ENCODE data around the gene DNAH2. TPM values are rescaled to one million over a fixed set of nuclear protein-coding genes. Genes with fewer than 3 reads are reported as not detected.

The DNAH2 gene
- total and polyA plus RNA-seq, 7 donors = under 0.01 to 0.36 (median 0.30) TPM; not detected in 3

- DNase-seq = no peak
- Histone ChIP-seq H3K27me3 (peaks cover 0 to 6% (median 0%) of the 10 kb centered on the region in 3 donors), H3K36me3 (no peaks in the 10 kb centered on the region), H3K4me1 (peaks cover 0 to 7% (median 3%) of the 10 kb centered on the region in 4 donors), H3K27ac (no peak overlapping the region), H3K9me3 (no peaks in the 10 kb centered on the region), H3K4me3 (no peak overlapping the region)
- TF ChIP-seq POLR2AphosphoS5 (IDR thresholded peaks at IDR 0.05) (no peak), EP300 (IDR thresholded peaks at IDR 0.05) (no peak), CTCF (IDR thresholded peaks at IDR 0.05) (no peak), POLR2A (IDR thresholded peaks at IDR 0.05) (no peak)
- WGBS, 2 donors = 83 to 84% methylated on average over 10 of the region's 10 CpGs
- intact Hi-C loops (cut with DNase I) = loop anchor here (10.0 kb wide), 2 partner anchors 82 to 242 kb away; no protein-coding TSS in a partner anchor
Observed at GRCh38 chr17:7742729-7743128, 25.2 kb downstream of the DNAH2 start.

GRCh38 chr17:7744416-7744815 lies 26.9 kb downstream of the DNAH2 start:
- no peak for TF ChIP-seq EP300 (IDR thresholded peaks at IDR 0.05)
- no peak for TF ChIP-seq POLR2A (IDR thresholded peaks at IDR 0.05)
- TF ChIP-seq POLR2AphosphoS5 (IDR thresholded peaks at IDR 0.05) = no peak
- no peak for TF ChIP-seq CTCF (IDR thresholded peaks at IDR 0.05)
- intact Hi-C loops (cut with DNase I) = loop anchor here (10.0 kb wide), 2 partner anchors 80 to 240 kb away; no protein-coding TSS in a partner anchor

GRCh38 chr17:7745748-7746470 lies 28.4 kb downstream of the DNAH2 start:
- TF ChIP-seq POLR2AphosphoS5 (IDR thresholded peaks at IDR 0.05) (no peak), EP300 (IDR thresholded peaks at IDR 0.05) (no peak), CTCF (IDR thresholded peaks at IDR 0.05) (no peak), POLR2A (IDR thresholded peaks at IDR 0.05) (no peak)
- peaks cover 0 to 14% (median 7%) of the 10 kb centered on the region in 4 donors for H3K4me1 ChIP-seq
- H3K27me3 ChIP-seq = no peaks in the 10 kb centered on the region
- H3K4me3 ChIP-seq = no peak overlapping the region
- WGBS, 2 donors = 76 to 83% methylated on average over 7 of the region's 7 CpGs
- no peak for DNase-seq
- intact Hi-C loops (cut with DNase I) = loop anchor here (10.0 kb wide), 2 partner anchors 79 to 239 kb away; no protein-coding TSS in a partner anchor
- H3K27ac ChIP-seq = no peak overlapping the region
- no peaks in the 10 kb centered on the region for H3K9me3 ChIP-seq
- no peaks in the 10 kb centered on the region for H3K36me3 ChIP-seq

More at GRCh38 chr17:7744416-7744815, 26.9 kb downstream of the DNAH2 start:
- H3K36me3 ChIP-seq = no peaks in the 10 kb centered on the region
- no peak for DNase-seq
- H3K4me1 ChIP-seq = peaks cover 0 to 14% (median 7%) of the 10 kb centered on the region in 4 donors
- no peak overlapping the region for H3K27ac ChIP-seq
- H3K27me3 ChIP-seq = peaks cover 0 to 6% (median 0%) of the 10 kb centered on the region in 3 donors
- 38 to 62% methylated on average over 8 of the region's 8 CpGs for WGBS, 2 donors
- H3K9me3 ChIP-seq = no peaks in the 10 kb centered on the region
- no peak overlapping the region for H3K4me3 ChIP-seq

- Histone ChIP-seq H3K4me3 (no peak overlapping the region), H3K27me3 (no peaks in the 10 kb centered on the region), H3K9me3 (no peaks in the 10 kb centered on the region), H3K27ac (peak overlapping the region; percentile 15 to 38 (median 24)), H3K36me3 (no peaks in the 10 kb centered on the region), H3K4me1 (peaks cover 0 to 14% (median 7%) of the 10 kb centered on the region in 4 donors)
- DNase-seq = no peak
- 45 to 52% methylated on average over 4 of the region's 4 CpGs for WGBS, 2 donors
- intact Hi-C loops (cut with DNase I) = loop anchor here (10.0 kb wide), 2 partner anchors 77 to 237 kb away; no protein-coding TSS in a partner anchor
- no peak for TF ChIP-seq POLR2AphosphoS5 (IDR thresholded peaks at IDR 0.05)
- TF ChIP-seq CTCF (IDR thresholded peaks at IDR 0.05) = no peak
- no peak for TF ChIP-seq EP300 (IDR thresholded peaks at IDR 0.05)
- TF ChIP-seq POLR2A (IDR thresholded peaks at IDR 0.05) = no peak
Observed at GRCh38 chr17:7747635-7748071, 30.1 kb downstream of the DNAH2 start.

Data from sigmoid colon (tissue), 7 donors.